SIG-M5 treated with dmso at 0.1 percent for 504 hours (cell line): Measurements from ENCODE around the gene SDHA.

Experiments used
- DNase-seq: peaks from one replicate; lab custom pipeline; 2025; ENCODE audit not compliant: unreplicated experiment; lab: John Stamatoyannopoulos, UW

SDHA gene

GRCh38 chr5:217494-218456 lies at the start of gene SDHA, which contains the start of gene CCDC127:
Gene SDHA (plus strand): TSS chr5:218320. CDS start chr5:218356, 36 bp downstream.
Gene CCDC127 (minus strand): TSS chr5:218153. CDS start chr5:216849, 1,304 bp downstream.
- DNase-seq, result peak; percentile 81

GRCh38 chr5:169071-169727 lies 48.9 kb upstream of the SDHA start:
- no peak for DNase-seq

- no peak for DNase-seq
Observed at GRCh38 chr5:169728-170094, 48.4 kb upstream of the SDHA start.

GRCh38 chr5:170971-171800 lies 46.9 kb upstream of the SDHA start:
- DNase-seq, result no peak

- no peak for DNase-seq
Observed at GRCh38 chr5:171801-172331, 46.3 kb upstream of the SDHA start.

DNA sequence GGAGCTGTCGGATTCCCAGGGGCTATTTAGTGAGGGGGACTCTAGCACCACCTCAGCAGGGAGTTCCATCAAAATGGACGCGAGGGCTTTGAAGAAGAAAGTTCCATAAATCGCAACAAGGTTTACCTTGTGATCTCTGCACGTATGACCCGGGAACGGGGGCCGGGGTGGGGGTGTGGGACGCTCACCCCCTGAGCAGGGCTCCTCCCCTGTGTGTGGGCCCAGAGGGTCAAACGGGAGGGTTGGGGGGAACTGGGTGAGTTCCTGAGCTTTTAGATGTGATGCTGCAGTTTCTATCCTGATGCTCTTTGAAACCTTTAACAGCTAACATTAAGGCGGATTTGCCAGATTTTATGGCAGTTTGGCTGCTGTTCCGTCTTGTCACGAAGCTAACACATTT lies 45.7 kb upstream of the SDHA start:
- DNase-seq, result no peak

- DNase-seq, result no peak
Observed at GRCh38 chr5:172841-173251, 45.3 kb upstream of the SDHA start.

DNA sequence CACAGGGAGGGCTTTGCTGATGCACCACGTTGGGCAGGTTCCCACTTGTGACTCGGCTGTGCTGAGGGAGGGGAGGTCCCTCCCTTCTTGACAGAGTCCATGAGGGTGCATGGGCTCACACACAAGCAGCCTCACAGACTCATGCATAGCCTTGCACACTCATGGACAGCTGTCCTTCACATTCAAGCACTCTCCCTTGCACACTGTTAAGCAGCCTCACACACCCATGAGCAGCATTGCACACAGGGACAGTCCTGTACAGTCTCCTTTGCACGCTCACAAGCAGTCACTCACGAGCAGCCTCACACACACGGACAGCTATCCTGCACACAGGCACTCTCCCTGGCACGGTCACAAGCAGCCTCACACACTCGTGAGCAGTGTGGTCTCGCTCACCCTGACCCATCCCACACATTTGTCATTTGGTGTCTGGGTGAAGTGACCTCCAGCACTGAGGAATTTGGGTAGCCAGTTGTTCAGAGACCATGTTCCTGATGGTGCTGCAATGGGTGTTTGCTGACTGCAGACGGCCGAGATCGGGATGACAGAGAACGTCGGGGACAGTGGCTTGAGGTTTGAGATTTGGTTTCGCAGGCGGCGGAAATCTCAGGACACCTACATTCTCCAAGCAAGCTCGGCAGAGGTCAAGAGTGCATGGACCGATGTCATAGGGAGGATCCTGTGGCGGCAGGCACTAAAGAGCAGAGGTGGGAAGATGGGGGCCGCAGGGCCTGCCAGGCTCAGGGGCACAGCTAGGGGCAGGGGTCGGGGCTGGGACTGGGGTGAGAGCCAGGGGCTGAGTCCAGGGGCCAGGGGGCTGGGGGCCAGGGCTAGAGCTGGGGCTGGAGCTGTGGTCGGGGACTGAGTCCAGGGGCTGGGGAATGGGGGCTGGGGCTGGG lies 44.5 kb upstream of the SDHA start:
- no peak for DNase-seq

DNA sequence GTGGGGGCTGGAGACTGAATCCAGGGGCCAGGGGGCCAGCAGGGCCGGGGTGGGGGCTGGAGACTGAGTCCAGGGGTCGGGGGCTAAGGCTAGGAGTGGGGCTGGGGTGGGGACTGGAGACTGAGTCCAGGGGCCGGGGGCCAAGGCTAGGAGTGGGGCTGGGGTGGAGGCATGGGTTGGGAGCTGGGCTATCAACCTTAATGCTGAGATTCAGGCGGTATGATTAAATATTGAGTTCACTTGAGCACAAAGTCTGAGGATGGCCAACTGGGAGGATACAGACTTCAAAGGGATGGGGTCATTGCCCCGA lies 43.9 kb upstream of the SDHA start:
- no peak for DNase-seq

- DNase-seq, result no peak
Observed at GRCh38 chr5:174876-175465, 43.1 kb upstream of the SDHA start.

DNA sequence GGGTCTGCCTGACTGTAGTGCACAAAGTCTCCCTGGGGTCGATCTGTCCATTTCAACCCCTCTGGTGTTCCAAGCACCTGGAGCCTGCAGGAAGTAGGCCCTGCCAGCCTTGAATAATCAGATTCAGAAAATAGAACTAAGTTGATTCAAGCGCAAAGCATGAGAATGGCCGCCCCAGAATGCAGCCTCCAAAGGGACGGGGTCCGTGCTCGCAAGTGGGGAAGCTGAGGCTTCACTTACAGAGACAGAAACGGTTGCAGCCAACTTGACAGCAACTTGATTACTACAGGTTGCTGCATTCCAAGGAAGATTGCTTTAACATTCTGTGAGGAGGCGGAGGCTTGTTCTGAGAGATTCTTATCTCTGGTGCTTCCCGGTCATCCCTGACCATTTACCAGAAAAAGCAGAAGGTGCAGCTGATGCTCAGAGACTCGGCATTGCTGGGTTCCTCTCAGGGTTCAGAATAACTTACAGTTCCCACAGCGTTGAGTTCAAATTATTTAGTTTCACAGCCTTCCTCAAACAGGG lies 41.8 kb upstream of the SDHA start:
- DNase-seq, result no peak

GRCh38 chr5:178110-178509 lies 40.0 kb upstream of the SDHA start:
- DNase-seq, result no peak

- DNase-seq, result no peak
Observed at GRCh38 chr5:179401-179800, 38.7 kb upstream of the SDHA start.

GRCh38 chr5:180286-180918 lies 37.7 kb upstream of the SDHA start:
- DNase-seq, result no peak

- DNase-seq, result no peak
Observed at GRCh38 chr5:181160-181559, 37.0 kb upstream of the SDHA start.

- DNase-seq, result no peak
Observed at GRCh38 chr5:181566-181965, 36.6 kb upstream of the SDHA start.

DNA sequence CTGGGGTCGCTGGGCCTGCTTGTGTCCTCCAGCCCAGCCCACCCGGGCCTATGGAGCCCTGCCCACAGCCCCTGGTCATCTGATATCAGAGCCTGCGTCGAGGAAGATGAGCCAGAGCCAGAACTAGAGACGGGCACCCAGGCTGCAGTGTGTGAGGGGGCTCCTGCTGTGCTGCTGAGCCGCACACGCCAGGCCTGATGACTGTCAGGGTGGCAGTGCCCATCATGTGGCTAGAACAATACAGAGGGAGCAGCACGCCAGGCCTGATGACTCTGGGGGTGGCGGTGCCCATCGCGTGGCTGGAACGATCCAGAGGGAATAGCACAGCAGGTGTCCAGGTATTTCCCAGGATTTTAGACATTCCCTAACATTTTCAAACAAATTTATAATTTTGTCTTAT lies 36.0 kb upstream of the SDHA start:
- DNase-seq, result no peak

- no peak for DNase-seq
Observed at GRCh38 chr5:184471-184870, 33.6 kb upstream of the SDHA start.
